CD4-positive, alpha-beta T cell treated with Interleukin-21 for 1 hour (primary cell): ENCODE measurements around the gene ZNF483.
A peak's percentile ranks its signal among the peaks of the same experiment; 100 is the strongest.
"Not testable (repeated sequence)": the region's sequence is repeated elsewhere in the genome, so short reads cannot be mapped to it uniquely, and the experiment has no call there.

Experiments used
- DNase-seq: peaks from one replicate; pipeline ENCODE4 v3.0.0-alpha.2; 2020

The ZNF483 gene

DNA sequence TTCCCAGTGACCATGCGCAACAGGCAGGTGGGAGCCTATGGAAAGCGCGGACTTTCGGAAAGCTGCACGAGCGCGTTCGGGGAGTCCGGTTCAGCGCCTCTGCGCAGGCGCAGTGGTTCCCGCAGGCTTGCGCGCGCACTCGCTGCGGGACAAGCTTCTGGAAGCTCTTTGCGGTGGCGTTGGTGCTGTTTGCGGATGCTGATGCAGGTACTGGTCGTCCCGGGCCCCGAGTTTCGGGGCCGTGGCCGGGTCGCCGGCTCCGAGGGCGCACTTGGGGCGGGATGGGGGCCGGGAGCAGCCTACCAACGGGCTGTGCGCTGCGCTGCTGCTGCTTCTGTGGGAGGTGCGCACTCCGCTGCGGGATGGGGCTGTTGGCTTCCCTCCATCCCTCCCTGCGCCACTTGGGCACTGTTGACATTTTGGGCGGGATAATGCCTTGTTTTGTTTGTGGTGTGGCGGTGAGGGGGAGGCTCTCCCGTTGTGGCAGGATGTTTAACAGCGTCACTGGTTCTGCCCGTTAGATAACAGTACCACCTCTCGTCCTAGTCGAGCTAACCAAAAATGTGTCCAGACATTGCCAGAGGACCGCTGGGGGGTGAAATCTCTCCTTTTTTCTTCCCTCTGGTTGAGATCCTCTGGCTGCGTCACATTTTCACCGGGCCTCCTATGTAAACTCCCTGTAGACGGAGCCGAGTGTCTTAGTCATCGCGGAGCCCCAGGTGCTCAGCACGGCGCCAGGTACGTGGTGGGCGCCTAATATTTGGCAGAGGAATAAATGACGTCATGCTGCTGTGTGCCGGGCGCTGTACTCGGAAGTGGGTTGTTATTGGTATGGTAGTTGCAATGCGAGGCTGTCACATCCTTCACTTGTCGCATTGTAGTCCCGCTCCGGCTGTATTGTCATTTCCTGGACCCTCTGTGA is at the start of gene ZNF483:
ZNF483 (plus strand) TSS at position 124 of the 922 bp plus-strand sequence. CDS start 2,217 bp downstream, outside the sequence.
- peak; percentile 76 for DNase-seq

DNA sequence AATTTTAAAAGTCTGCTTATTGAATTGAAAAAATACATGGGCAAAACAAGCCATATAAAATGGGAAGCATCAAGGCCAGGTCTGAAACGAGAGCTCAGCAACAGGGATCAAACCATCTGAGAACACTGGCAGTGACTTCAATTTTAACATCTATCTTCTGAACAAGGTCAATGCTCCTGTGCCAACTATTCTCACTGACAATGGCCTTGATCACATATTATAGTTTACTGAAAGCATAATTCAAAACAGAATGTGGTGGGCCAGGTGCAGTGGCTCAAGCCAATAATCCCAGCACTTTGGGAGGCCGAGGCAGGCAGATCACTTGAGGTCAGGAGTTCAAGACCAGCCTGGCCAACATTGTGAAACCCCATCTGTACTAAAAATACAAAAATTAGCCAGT is 49.8 kb upstream of the ZNF483 start:
- no peak for DNase-seq

DNA sequence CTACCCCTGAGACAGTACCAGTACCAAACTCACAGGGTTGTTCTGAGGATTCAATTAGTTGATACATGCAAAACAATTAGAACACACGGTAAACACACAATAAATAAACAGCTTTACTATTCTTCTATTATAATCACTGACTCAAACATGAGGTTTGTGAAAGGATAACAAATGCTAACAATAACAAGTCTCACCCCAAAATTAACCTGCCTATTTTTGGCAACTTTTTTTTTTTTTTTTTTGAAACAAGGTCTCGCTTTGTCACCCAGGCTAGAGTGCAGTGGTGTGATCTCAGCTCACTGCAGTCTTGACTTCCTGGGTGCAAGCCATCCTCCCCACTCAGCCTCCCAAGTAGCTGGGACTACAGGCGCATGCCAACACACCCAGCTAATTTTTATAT is 47.3 kb upstream of the ZNF483 start:
- no peak for DNase-seq

DNA sequence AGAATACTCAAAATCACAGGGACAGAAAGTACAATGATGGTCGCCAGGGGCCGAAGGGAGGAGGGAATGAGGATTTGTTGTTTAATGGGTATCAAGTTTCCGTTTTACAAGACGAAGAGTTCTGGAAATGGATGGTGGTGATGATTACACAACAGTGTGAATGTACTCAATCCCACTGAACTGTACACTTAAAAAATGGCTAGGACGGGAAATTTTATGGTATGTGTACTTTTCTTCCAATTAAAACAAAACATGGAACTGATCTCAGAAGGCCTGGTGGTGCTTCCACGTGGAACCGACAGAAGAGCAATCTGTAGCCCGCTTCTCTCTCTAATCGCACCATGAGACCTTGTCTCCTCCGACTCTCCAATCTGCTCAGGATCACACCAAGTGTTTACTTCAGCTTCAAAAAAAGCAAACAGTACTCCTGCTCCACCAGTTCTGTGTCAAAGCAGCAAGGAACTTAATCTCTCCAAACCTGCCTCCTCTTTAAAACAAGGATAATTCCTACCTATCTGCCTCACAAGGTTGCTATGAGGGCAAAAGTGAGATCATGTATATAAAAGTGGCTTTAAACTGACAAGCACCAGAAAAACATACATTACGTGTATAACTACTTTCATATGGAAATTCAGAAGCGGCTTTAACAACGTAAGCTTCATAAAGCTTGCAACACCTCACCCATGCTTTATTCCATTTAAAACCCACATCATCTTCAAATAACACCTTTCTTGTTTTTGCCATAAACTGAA is 42.9 kb upstream of the ZNF483 start:
- no peak for DNase-seq

DNA sequence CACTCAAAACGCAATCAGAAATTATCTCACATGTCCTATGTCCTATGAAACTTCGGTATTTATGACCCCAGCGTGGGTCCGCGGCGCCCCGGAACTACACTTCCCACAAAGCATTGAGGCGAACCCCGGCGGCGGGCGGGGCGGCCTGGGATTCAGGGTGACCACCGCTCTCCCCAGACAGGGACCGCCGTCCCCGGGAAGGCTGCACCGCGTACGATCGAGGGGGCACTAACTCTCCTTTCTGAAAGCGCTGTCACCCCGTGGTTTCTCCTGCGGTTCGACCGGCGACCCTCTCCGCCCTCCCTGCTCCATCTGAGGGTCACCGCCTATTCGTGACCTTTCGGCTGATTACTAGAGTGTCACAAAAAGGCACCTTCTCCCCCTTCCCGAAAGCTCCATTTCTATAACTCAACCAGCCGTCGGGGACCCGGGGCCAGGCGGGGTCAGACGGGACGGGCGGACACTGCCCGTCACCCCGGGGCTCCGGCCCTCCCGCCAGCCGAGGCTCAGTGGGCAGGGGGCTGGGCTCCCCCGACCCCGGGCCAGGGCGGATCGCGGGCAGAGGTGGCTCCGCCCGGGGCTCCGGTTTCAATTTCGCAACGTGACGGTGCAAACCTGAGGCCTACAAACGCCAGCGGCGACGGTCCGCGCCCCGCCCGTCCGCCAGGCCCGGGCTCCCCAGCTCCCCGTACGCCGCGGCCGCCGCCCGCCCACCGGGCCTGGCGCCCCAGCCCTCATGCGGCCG is 42.1 kb upstream of the ZNF483 start:
- peak; percentile 65 for DNase-seq

DNA sequence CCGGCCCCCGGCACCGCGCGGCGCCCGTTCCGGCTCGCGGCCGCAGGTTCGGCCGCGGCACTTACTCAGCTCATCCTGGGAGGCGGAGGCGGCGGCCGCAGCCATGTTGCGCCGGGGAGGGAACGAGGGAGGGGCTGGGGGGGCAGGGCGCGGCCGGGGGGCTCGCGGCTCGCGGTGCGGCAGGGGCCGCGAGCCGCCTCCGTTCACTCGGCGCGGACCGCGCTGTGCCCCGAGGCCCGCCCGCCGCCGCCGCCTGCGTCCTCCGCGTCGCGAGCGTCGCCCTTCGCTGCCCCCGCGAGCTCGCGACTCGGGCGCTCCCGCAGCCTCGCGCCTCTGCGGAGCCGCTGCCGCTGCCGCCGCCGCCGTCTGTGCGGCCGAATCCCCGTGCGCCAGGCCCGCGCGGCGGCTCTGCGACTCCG is 41.5 kb upstream of the ZNF483 start:
- peak; percentile 58 for DNase-seq

DNA sequence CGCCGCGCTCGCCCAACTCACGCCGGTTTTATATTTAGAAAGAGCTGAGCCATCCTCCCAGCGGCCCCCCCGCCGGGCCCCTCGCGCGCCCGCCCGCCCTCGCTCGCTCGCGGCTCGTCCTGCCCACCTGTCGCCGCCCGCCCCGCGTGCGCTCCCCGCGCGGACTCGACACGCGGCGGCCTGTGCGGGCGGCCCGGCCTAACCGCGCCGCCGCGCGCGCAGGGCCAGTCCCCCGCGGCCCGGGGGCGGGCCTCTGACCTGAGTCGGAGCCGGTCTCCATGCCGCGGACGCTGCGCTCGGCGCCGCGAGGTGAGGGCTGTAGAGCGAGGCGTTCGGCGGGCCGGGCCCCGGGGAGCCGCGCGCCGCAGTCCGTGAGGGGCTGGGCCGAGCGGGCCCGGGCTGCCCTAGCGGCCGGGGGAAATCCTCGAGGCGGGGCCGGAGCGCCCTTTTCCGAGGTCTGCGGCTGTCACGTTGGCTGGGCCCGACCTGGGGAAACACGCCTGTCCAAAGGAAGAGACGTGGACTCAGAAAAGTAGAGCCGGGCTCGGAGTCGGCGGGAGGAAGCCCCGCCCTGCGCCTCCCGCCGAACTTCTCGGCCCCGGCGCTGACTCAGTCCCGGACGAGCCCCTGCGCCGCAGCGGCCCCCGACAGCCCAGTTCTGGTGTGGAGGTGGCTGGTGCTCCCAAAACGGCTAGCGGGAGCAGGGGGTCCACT is 41.0 kb upstream of the ZNF483 start, which contains the start of gene ECPAS:
ECPAS (minus strand) TSS at position 526 of the 714 bp plus-strand sequence. CDS start 11,465 bp downstream, outside the sequence.
- peak; percentile 71 for DNase-seq

DNA sequence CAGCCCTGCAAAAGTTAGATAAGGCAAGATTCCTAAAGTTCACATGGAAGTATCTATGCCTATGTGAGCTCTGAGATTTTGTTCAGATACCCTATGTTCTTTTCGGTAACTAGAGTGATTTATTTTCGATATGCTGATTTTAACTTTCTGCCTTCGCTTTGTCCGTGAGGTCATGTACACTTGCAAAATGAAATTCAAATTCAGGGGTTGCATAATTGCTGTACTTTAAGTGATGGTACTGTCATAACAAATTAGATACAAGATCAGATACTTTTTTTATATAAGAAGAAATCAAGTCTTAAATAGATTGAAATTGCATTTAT is 40.4 kb upstream of the ZNF483 start:
- no peak for DNase-seq

DNA sequence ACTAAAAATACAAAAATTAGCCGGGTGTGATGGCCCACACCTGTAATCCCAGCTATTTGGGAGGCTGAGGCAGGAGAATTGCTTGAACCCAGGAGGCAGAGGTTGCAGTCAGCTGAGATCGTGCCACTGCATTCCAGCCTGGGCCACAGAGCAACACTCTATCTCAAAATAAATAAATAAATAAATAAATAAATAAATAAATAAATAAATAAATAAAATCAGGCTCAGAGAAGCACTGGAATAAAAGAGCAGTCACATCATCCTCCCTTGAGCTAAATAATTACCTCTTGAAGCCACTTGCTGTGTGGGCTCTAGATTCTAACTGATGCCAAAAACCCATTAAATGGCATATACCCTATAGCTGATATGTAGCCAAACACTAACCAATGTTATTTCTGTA is 27.8 kb upstream of the ZNF483 start:
- DNase-seq, result not testable (repeated sequence)

DNA sequence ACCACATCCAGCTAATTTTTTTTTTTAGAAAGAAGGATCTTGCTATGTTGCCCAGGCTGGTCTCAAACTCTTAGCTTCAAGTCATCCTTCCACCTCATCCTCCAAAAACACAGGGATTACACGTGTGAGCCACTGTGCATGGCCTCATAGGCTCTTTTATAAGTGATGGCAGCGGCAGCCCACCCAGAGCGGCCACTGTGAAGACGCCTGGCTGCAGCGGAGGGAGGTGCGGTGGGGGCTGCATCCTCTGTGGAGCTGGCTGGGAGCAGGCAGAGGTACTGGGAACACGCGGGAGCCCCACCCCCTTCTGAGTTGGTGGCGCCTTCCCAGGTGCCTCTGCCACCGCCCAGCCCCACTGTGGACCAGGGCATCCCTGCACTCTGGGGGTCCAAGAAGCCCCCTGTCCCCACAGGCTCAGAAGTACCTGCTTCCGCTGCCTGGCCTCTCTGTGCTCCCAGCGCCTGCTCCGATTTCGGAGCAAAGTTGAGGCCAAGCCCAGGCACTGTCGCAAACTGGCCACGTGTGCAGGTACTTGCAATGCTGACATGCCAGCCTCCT is 23.9 kb upstream of the ZNF483 start:
- no peak for DNase-seq

DNA sequence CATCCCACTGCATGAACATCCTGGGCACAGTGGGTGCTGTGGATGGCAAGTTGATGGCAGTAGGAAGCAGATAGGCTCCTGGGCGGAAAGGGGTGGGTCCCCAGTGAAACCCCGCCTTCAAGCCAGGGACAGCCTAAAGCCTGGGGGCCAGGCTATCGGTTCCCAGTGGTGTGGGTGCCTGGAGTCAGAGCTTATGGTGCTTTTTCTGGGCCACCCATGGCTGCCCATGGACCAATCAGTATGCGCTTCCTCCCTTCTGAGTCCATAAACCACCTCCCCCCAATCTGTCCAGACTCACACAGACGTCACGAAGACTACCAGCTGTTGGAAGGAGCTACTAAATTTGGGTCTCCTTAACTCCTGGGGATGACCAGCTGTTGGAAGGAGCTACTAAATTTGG is 23.3 kb upstream of the ZNF483 start:
- DNase-seq, result no peak

DNA sequence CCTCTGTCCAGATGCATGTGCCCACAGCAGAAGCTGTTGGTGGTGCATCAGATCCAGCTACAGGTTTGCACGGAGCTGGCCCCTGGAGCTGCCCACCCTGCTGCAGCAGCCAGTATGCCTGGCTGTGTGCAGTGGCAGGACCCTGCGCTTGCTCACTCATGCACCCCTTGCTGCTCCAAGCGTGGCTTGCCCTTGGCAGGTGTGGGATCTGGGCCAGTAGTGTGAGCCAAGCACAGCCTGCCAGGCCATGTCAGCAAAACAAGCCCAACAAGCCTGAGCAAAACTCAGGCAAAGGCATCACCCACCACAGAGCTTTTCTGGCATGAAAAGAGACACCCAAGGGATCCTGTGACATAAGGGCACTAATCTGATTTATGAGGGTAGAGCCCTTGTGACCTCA is 22.5 kb upstream of the ZNF483 start:
- no peak for DNase-seq

DNA sequence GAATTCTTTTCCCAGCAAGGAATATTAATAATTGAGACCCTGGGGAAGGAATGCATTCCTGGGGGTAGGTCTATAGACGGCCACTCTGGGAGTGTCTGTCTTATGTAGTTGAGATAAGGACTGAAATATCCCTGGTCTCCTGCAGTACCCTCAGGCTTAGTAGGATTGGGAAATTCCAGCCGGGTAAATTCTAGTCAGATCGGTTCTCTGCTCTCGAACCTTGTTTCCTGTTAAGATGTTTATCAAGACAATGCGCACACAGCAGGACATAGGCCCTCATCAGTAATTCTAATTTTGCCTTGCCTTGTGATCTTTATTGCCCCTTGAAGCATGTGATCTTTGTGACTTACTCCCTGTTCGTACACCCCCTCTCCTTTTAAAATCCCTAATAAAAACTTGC is 13.4 kb upstream of the ZNF483 start:
- DNase-seq, result not testable (repeated sequence)

DNA sequence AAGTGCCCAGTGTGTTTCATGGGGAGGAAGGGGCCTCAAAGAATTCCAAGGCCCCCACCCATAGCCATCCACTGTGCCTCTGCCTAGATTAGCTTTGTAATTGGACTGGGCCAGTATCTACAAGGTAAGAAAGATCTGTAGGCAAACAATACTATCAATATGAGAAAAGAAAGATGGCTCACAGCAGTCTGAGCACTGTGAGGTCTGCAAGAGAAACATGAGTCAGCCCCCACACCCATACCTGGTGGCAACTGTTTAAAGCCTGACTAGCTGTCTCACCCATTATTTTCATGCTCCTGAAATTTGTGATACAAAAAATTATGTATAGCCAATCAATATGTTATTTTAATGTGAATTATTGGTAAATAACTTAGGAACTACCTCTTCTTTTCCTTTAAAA is 10.0 kb upstream of the ZNF483 start:
- no peak for DNase-seq

DNA sequence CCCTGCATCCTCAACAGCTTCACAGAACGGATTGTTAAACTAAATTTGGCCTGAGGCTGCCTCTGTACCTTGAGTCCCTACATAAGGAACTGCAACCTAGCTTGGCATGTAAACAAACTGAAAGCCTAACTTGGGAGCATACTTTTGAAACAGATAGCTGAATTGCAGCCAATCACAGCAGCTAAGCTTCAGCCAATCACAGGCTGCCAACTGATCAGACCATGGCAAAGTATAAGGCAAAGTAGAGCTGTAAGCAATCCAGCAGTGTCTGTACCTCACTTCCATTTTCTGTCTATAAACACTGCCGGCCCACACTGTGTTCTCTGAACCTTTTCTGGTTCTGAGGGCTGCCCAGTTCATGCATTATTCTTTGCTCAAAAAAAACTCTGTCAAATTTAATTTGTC is 8.9 kb upstream of the ZNF483 start:
- DNase-seq, result no peak

DNA sequence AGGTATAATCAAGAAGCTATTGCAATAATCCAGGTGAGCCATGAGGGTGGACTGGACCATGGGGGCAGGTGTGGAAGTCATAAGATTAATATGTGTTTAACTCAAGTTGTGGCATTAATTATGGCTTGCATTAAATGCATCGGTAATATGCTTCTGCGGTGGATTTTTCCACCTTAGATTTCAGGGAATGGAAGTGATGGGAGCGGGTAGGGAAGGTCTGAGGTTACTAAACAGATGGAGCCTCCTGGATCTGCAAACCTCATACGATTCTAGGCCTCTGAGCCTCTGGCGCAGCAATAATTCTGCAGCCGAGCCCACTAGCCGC is 286 bp upstream of the ZNF483 start:
- DNase-seq, result no peak

DNA sequence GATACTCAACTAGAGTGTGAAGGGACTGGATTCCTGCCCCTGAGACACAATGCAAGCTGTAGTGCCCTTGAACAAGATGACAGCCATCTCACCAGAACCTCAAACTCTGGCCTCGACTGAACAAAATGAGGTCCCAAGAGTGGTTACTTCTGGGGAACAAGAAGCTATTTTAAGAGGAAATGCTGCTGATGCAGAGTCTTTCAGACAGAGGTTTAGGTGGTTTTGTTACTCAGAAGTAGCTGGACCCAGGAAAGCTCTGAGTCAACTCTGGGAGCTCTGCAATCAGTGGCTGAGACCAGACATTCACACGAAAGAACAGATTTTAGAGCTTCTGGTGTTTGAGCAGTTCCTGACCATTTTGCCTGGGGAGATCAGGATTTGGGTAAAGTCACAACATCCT is 2.4 kb downstream of the ZNF483 start:
- DNase-seq, result no peak

DNA sequence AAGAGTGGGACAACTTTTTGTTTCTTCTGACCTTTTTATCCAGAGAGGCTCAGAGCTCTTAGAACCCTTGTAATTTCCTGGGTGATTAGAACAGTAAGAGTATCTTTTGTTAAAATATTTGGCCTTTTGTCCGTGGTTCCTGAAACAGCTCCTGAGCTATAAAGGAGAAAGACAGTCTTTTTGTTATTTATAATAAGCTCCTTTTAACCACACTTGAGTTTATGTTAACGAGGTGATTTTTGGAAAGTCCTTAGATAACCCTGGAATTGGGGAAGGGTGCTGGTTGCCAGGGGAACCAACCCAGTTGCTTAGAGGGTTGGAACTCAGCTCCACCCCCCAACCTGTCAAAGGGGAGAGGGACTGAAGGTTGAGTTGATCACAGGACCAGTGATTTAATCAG is 4.8 kb downstream of the ZNF483 start:
- DNase-seq, result no peak

DNA sequence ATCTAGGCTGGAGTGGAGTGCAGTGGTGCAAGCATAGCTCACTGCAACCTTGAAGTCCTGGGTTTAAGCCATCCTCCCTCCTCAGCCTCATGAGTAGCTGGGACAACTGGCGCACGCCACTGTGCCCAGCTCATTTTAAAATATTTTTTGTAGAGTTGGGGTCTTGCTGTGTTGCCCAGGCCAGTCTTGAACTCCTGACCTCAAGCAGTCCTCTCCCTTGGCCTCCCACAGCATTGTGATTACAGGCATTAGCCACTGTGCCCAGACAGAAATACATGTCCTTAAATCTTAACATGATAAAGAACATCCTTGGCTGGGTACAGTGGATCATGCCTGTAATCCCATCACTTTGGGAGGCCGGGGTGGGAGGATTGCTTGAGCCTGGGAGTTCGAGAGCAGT is 6.7 kb downstream of the ZNF483 start:
- no peak for DNase-seq

DNA sequence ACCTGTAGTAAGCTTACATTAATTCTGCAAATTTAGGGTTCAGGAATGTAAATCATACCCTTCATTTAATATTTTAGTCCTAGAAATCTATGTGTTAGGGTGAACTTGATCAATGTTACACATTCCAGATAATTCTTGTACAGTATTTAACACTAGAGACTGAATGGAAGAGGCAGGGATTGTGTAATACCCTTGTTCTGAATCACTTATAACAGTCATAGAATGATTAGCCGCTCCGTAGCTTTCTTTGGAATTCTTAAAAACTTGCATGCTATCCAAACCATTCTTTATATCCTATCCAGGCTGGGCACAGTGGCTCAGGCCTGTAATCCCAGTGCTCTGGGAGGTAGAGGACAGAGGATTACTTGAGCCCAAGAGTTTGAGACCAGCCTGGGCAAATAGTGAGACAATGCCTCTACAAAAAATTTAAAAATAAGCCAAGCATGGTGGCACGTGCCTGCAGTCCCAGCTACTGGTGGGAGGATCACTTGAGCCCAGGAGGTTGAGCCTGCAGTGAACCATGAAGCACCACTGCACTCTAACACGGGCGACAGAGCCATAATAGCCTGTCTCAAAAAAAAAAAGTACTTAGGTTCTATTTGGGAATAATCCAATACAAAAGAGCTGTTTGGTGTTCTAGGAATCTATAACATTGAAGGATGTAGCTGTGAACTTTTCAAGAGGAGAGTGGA is 8.3 kb downstream of the ZNF483 start:
- DNase-seq, result no peak

DNA sequence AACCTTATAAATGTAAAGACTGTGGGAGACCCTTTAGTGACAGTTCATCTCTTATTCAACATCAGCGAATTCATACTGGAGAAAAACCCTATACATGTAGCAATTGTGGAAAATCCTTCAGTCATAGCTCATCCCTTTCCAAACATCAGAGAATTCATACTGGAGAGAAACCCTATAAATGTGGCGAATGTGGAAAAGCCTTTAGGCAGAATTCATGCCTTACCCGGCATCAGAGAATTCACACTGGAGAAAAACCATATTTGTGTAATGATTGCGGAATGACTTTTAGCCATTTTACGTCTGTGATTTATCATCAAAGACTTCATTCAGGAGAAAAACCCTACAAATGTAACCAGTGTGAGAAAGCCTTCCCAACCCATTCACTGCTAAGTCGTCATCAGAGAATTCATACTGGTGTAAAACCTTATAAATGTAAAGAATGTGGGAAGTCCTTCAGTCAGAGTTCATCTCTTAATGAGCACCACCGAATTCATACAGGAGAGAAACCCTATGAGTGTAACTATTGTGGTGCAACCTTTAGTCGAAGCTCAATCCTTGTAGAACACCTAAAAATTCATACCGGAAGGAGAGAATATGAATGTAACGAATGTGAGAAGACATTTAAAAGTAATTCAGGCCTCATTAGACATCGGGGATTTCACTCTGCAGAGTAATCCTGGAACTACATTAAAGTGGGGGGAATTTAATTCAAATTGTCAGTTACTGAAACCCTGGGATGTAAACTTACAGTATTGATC is 17.7 kb downstream of the ZNF483 start:
- no peak for DNase-seq
